ENCODE measurements around the gene GLB1L2. TPM values are rescaled to one million over a fixed set of nuclear protein-coding genes. Genes with fewer than 3 reads are reported as not detected.

GLB1L2 gene
- total and polyA plus RNA-seq, 2 of the 13 experiments (the other 11 are each of a cell fraction or from before 2014, with no cell fraction given), result 0.59 to 0.69 TPM

GRCh38 chr11:134366254-134366653 is 34.5 kb downstream of the GLB1L2 start (continued):
- no peak for TF ChIP-seq ZNF235 (CRISPR knock-in tag; IDR thresholded peaks at IDR 0.05; ENCODE audit: borderline replicate concordance)
- TF ChIP-seq, protein P1, sequence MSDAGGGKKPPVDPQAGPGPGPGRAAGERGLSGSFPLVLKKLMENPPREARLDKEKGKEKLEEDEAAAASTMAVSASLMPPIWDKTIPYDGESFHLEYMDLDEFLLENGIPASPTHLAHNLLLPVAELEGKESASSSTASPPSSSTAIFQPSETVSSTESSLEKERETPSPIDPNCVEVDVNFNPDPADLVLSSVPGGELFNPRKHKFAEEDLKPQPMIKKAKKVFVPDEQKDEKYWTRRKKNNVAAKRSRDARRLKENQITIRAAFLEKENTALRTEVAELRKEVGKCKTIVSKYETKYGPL (CRISPR knock-in tag; IDR thresholded peaks at IDR 0.05), result no peak

- 54% methylated on average over 2 of the region's 18 CpGs for WGBS (ENCODE audit: low lambda C conversion rate)
- Histone ChIP-seq H3K4me3 (replicated peaks in 1 of 3; ENCODE audit: insufficient read depth in 1 of 3, low read depth in 2 of 3, low read length in 3 of 3) (no peak overlapping the region), H3K4me1 (ENCODE audit: insufficient read depth, low read length) (no peaks in the 10 kb centered on the region), H3K27me3 (ENCODE audit: control insufficient read depth in 1 of 2, insufficient read depth in 2 of 2, low read length in 2 of 2) (peaks cover 12 to 46% of the 10 kb centered on the region in 2 experiments; a peak in 4 of 5 replicates), H3K9me3 (ENCODE audit: low read length) (no peaks in the 10 kb centered on the region), H3K27ac (ENCODE audit: extremely low read length, insufficient read depth, low read length) (no peak overlapping the region), H3K36me3 (replicated peaks in 1 of 2; ENCODE audit: control insufficient read depth in 1 of 2, insufficient read depth in 2 of 2, low read length in 2 of 2) (no peaks in the 10 kb centered on the region), H3K79me2 (ENCODE audit: insufficient read depth, low read length) (no peaks in the 10 kb centered on the region), H2AFZ (ENCODE audit: low read length) (no peak overlapping the region), H4K20me1 (ENCODE audit: insufficient read depth, low read length) (no peaks in the 10 kb centered on the region), H3K4me2 (ENCODE audit: low read depth, low read length) (no peak overlapping the region), H3K9ac (ENCODE audit: insufficient read depth, low read depth, low read length) (no peak overlapping the region)
- no peak for TF ChIP-seq PBX3 (CRISPR knock-in tag; IDR thresholded peaks at IDR 0.05; ENCODE audit: borderline replicate concordance)
- no peak for TF ChIP-seq ZNF800 (CRISPR knock-in tag; IDR thresholded peaks at IDR 0.05)
- no peak for TF ChIP-seq ZNF318 (CRISPR knock-in tag; IDR thresholded peaks at IDR 0.05)
- TF ChIP-seq, protein P2, sequence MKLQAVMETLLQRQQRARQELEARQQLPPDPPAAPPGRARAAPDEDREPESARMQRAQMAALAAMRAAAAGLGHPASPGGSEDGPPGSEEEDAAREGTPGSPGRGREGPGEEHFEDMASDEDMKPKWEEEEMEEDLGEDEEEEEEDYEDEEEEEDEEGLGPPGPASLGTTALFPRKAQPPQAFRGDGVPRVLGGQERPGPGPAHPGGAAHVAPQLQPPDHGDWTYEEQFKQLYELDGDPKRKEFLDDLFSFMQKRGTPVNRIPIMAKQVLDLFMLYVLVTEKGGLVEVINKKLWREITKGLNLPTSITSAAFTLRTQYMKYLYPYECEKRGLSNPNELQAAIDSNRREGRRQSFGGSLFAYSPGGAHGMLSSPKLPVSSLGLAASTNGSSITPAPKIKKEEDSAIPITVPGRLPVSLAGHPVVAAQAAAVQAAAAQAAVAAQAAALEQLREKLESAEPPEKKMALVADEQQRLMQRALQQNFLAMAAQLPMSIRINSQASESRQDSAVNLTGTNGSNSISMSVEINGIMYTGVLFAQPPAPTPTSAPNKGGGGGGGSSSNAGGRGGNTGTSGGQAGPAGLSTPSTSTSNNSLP (IDR thresholded peaks at IDR 0.05; ENCODE audit: low read depth, low read length), result no peak
- no peak for DNase-seq (ENCODE audit: low spot score)
- in situ Hi-C loops (cut with HindIII; ENCODE audit: extremely low pct_ligation_motif_present, low pct_unique_long_range_greater_than_20kb), result loop anchor here (10.0 kb wide), 1 partner anchor 207 kb away; no protein-coding TSS in a partner anchor
- BruUV-seq (replicated peaks), result no TSS peak
- FAIRE-seq, result no peak
- POLR2A ChIA-PET, result no interaction called here
- intact Hi-C loops (cut with micrococcal nuclease; ENCODE audit: unreplicated experiment), result no loop called here
- CTCF ChIA-PET (ENCODE audit: low intra/inter-chr PET ratio, low total read pairs), result no interaction called here
- ATAC-seq, result no peak
Observed at GRCh38 chr11:134367781-134368180, 36.0 kb downstream of the GLB1L2 start.
